Measurements from ENCODE around the gene RNF157.
"Not testable (repeated sequence)": the region's sequence is repeated elsewhere in the genome, so short reads cannot be mapped to it uniquely, and the experiment has no call there.

The RNF157 gene

DNA sequence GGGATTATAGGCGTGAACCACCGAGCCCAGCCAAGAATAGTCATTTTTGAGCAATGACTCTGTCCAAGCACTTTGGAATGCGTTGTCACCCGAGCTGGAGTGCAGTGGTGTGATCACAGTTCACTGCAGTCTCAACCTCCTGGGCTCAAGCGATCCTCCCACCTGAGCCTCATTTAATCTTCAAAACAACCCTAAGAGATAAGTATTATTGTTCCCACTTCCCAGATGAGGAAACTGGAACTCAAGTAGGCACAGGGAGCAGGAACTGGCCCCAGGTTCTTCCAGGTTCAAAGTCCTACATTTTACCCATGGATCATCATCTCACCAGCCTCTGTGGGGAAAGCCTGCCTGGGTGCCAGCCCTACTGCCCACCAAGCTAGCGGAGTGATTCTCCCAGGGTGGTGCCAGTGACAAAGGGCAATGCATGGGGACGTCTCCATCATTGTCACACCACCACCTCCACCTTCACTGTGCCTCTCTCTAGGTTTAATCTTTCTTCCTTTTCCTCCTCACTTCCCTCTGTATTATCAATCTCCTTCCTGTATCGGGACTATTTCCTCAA, 11.3 kb upstream of the RNF157 start:
- Histone ChIP-seq H3K27ac (no peak overlapping the region), H3K9me3 (ENCODE audit: severe bottlenecking) (no peaks in the 10 kb centered on the region), H3K4me3 (ENCODE audit: low read depth, low read length) (no peak overlapping the region), H3K27me3 (ENCODE audit: insufficient read depth, low read depth, severe bottlenecking) (no peaks in the 10 kb centered on the region), H3K36me3 (no peaks in the 10 kb centered on the region)
- no peak for DNase-seq
- TF ChIP-seq, protein P1, sequence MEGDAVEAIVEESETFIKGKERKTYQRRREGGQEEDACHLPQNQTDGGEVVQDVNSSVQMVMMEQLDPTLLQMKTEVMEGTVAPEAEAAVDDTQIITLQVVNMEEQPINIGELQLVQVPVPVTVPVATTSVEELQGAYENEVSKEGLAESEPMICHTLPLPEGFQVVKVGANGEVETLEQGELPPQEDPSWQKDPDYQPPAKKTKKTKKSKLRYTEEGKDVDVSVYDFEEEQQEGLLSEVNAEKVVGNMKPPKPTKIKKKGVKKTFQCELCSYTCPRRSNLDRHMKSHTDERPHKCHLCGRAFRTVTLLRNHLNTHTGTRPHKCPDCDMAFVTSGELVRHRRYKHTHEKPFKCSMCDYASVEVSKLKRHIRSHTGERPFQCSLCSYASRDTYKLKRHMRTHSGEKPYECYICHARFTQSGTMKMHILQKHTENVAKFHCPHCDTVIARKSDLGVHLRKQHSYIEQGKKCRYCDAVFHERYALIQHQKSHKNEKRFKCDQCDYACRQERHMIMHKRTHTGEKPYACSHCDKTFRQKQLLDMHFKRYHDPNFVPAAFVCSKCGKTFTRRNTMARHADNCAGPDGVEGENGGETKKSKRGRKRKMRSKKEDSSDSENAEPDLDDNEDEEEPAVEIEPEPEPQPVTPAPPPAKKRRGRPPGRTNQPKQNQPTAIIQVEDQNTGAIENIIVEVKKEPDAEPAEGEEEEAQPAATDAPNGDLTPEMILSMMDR (IDR thresholded peaks at IDR 0.05; ENCODE audit: low read depth, low read length): no peak

DNA sequence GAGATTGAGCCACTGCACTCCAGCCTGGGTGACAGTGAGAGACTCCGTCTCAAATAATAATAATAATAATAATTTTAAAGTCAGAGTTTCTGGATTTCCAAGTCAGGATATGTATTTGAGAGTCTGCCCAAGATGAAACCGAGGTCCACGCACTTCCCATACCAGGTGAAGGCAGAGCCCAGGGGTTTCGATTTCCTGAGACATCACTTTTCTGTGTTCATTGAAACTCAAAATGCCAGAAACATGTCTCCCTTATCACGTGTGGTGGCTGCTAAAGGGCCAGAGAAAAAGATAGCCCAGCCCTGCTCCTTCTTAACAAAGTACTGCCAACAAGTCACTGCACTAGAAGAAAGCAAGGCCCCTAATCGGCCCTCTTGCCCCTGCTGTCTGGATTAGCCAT, 9.8 kb upstream of the RNF157 start:
- TF ChIP-seq, protein P1 (IDR thresholded peaks at IDR 0.05; ENCODE audit: low read depth, low read length): no peak
- Histone ChIP-seq H3K4me3 (ENCODE audit: low read depth, low read length) (no peak overlapping the region), H3K36me3 (no peaks in the 10 kb centered on the region), H3K9me3 (ENCODE audit: severe bottlenecking) (no peaks in the 10 kb centered on the region), H3K27me3 (ENCODE audit: insufficient read depth, low read depth, severe bottlenecking) (no peaks in the 10 kb centered on the region), H3K27ac (no peak overlapping the region)
- no peak for DNase-seq

DNA sequence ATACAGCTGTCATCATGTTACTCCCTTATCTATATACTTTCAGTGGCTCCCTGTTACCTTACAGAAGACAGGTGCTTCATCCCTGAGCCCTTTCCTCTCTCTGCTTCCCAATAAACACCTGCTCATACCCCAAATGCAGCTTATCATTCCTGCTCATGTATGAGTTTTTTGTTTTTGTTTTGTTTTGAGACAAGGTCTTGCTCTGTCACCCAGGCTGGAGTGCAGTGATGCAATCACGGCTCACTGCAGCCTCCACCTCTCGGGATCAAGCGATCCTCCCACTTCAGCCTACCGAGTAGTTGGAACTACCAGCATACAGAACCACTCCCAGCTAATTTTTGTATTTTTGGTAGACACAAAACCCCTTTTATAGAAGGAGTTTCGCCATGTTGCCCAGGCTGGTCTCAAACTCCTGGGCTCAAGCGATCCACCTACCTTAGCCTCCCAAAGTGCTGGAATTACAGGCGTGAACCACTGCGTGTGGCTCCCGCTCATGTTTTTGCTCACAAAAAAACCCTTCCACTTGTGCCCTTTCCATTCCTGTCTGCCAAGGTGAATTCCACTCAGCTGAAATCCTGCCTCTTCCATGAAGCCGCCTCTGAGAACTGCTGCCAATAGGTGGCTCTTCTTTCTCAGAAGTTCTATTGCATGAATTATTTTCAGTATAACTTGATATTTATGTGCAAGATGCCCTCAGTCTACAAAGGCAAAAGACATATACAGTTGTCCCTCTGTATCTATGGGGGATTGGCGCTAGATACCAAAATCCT, 7.9 kb upstream of the RNF157 start:
- TF ChIP-seq, protein P1 (IDR thresholded peaks at IDR 0.05; ENCODE audit: low read depth, low read length): 0 out of 2 replicates have a peak, but pooled peaks have one; percentile 3
- Histone ChIP-seq H3K27me3 (ENCODE audit: insufficient read depth, low read depth, severe bottlenecking) (no peaks in the 10 kb centered on the region), H3K27ac (no peak overlapping the region), H3K9me3 (ENCODE audit: severe bottlenecking) (no peaks in the 10 kb centered on the region), H3K36me3 (no peaks in the 10 kb centered on the region), H3K4me3 (ENCODE audit: low read depth, low read length) (no peak overlapping the region)
- no peak for DNase-seq

DNA sequence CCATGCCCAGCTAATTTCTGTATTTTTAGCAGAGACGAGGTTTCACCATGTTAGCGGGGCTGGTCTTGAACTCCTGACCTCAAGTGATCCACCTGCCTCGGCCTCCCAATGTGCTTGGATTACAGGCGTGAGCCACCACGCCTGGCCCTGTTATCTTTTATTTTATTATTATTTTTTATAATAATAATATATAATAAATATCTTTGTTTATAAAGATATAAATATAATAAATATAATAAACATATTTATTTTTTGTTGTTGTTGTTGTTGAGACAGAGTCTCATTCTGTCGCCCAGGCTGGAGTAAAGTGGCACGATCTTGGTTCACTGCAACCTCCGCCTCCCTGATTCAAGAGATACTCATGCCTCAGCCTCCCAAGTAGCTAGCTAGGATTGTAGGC, 7.0 kb upstream of the RNF157 start:
- H3K27ac ChIP-seq: no peak overlapping the region
- no peak for DNase-seq

DNA sequence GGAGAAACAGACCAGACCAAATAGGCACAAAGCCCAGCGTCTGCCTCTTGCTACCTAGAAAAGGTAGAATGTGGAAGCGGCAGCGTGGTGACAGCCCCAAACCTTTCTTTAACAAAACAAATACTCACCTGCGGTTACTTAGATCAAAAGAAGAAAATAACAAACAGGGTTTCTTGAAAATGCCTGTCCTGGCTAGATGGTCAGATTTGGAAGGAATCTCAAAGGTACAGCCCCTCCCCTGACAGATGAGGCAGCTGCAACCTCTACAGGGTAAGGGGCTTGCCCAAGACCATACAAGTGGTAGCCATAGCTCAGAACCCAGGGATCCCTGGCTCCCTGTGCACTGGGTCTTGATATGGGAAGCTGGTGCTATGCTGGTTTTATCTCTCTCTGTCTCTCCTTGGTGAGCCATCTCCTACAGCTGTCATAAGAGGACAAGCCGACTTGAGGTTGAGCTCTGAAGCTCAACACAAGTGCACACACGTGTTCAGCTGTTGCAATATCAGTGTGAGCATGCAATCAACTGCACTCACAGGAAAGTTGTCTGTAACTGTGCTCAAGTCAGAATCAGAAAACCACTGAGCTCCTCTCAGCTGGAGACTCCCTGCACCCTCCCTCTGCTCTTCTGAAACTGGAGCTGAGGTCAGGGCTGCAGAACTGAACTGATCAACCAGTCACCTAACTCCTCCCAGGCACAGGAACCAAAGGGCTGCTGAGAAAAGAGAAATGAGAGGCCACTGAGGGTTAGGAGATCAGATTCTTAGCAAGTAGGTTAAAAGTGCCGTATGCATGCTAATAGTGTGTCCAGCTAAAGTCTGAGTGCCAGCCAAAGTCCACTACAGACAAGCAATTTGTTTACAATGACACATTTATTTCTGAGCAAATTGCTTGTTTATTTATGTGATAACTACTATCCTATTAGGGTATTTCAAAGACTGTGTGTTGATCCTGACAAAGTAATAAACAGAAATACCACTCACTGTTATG, 6.1 kb upstream of the RNF157 start:
- Histone ChIP-seq H3K4me3 (ENCODE audit: low read depth, low read length) (no peak overlapping the region), H3K9me3 (ENCODE audit: severe bottlenecking) (no peaks in the 10 kb centered on the region), H3K27ac (no peak overlapping the region), H3K36me3 (no peaks in the 10 kb centered on the region), H3K27me3 (ENCODE audit: insufficient read depth, low read depth, severe bottlenecking) (no peaks in the 10 kb centered on the region)
- TF ChIP-seq, protein P1 (IDR thresholded peaks at IDR 0.05; ENCODE audit: low read depth, low read length): no peak
- DNase-seq: no peak

More for the DNA sequence above, 7.0 kb upstream of the RNF157 start:
- H3K4me3 ChIP-seq (ENCODE audit: low read depth, low read length): no peak overlapping the region
- no peaks in the 10 kb centered on the region for H3K27me3 ChIP-seq (ENCODE audit: insufficient read depth, low read depth, severe bottlenecking)
- H3K9me3 ChIP-seq (ENCODE audit: severe bottlenecking): no peaks in the 10 kb centered on the region
- TF ChIP-seq, protein P1 (IDR thresholded peaks at IDR 0.05; ENCODE audit: low read depth, low read length): no peak
- H3K36me3 ChIP-seq: no peaks in the 10 kb centered on the region

DNA sequence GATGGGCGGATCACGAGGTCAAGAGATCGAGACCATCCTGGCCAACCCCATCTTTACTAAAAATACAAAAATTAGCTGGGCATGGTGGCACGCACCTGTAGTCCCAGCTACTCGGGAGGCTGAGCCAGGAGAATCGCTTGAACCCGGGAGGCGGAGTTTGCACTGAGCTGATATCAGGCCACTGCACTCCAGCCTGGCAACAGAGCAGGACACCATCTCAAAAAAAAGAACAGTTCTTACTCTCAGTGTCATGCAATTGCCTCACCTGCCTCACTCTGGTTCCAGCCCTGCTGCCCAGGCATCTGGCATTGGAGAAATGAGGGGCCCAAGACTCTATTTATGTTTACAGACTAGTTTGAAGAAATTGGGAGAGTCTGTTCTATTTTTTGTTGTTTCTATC, 4.4 kb upstream of the RNF157 start:
- H3K4me3 ChIP-seq (ENCODE audit: low read depth, low read length); DNase-seq; H3K36me3 ChIP-seq; H3K27ac ChIP-seq; H3K9me3 ChIP-seq (ENCODE audit: severe bottlenecking); H3K27me3 ChIP-seq (ENCODE audit: insufficient read depth, low read depth, severe bottlenecking): not testable (repeated sequence)

All from WERI-Rb-1 (cell line).